Superior temporal gyrus (tissue), 1 donor: ENCODE measurements around the gene CUX1.
"Not testable (repeated sequence)": the region's sequence is repeated elsewhere in the genome, so short reads cannot be mapped to it uniquely, and the experiment has no call there.

Experiments used
- DNase-seq: peaks from one replicate; pipeline ENCODE4 v3.0.0-alpha.2; 2016; ENCODE audit errors: extremely low spot score

The CUX1 gene

DNA sequence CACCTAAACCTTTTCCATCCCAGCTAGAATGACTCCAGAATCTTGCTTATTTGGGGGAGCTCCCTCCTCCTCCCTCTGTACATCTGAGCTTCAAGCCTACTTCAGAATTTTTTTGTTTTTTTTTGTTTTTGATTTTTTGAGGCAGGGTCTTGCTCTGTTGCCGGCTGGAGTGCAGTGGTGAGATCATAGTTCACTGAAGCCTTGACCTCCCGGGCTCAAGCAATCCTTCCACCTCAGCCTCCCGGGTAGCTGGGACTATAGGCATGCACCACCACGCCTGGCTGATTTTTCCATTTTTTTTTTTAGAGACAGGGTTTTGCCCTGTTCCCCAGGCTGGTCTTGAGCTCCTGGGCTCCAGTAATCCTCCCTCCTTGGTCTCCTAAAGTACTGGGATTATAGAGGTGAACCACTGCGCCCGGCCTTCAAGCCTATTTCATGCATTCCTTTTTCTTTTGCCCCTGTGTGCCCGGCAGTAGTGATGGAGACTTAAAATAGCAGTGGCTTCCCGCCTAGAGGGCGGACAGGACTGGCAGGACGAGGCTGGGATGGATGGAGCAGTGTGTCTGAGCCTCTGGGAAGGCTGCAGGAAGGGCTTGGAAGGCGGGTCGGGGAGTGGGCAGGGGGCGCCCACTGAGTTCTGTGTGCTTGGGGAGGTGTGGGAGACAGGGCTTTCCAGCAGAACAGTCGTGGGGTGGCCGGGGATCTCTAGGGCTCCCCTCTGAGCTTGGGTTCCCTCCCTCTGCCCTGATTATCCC lies 8.8 kb downstream of the CUX1 start:
- DNase-seq: no peak

DNA sequence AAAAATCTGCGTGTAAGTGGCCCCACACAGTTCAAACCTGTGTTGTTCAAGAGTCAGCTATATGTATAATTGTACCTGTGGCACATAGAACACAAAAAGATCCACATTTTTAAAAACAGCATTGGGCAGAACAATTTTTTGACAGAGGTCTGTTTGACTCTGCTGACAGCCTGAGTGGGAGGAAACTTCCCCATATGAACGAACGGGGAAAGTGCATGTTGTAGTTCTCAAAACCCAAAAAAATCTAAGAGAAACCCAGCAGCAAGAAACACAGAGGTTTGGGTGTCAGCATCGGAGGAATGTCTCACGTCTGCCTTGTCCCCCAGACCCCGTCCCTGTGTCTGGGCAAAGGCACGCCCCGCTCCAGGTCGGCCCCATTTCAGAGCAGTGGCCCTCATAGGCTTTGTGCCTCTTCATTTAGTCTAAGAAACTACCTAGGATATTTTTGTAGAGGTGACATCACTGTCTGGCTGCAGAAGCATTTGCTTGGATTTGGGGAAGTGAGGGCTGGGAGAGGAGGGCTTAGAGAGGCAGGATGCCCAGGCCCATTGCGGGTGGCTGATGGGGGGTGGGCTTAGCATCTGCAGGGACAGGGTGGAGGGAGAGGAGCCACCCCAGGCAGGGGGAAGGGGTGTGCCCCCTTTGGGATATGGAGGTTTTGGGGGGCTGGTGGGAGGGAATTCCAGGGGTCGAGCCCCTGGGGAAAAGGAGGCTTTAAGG lies 11.0 kb downstream of the CUX1 start:
- no peak for DNase-seq

DNA sequence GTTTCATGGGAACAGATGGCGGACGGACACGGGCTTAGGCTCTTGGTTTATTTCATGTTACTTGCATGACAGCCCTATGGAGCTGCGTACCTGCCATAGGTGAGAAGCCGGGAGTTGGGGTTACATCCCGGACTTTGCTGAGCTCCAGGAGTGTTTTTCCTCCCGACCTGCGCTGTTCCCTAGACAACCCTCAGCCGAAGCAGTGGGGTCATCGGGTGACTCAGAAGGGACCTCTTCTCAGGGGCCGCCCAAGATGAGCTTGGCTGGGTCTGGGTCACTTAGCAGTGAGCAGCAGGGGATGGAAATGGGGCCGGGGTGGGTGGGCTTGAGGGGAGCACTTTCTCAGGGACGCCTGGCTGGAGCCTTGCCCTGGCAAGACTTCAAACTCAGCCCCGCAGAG lies 11.9 kb downstream of the CUX1 start:
- DNase-seq: no peak

- DNase-seq: no peak
These were observed 12.4 kb downstream of the CUX1 start for GRCh38 chr7:101829821-101830220.

GRCh38 chr7:101831396-101831795 lies 14.0 kb downstream of the CUX1 start:
- not testable (repeated sequence) for DNase-seq

GRCh38 chr7:101832205-101832631 lies 14.8 kb downstream of the CUX1 start:
- DNase-seq: no peak

DNA sequence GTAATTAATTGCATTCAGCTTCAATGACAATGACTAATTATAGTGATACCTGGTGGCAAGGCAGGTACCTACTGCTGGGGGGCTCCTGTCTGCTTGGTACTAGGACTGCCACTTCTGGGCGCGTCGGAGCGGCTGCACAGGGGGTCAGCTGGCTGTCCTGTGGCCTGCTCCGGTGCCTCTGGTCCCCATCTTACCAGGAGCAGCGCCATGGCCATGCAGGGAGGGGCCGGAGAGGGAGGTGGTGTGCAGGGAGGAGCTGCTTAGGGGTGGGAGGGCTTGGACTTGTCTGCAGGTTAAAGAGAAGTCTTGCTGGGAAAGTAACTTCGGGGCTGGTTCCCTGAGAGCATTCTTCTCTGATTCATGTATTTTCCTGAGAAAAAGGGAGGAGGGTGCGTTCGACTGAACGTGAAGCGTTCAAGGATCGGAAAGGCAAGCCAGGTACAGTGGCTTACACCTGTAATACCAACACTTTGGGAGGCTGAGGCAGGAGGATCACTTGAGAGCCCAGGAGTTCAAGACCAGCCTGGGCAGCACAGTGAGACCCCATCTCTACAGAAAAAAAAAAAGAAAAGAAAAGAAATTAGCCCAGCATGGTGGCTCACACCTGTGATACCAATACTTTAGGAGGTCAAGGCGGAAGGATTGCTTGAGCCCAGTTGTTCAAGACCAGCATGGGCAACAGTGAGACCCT lies 15.4 kb downstream of the CUX1 start:
- DNase-seq: no peak

GRCh38 chr7:101833799-101834198 lies 16.4 kb downstream of the CUX1 start:
- no peak for DNase-seq

- no peak for DNase-seq
These were observed 17.7 kb downstream of the CUX1 start for GRCh38 chr7:101835136-101835535.

- DNase-seq: not testable (repeated sequence)
These were observed 20.0 kb downstream of the CUX1 start for GRCh38 chr7:101837433-101837832.

DNA sequence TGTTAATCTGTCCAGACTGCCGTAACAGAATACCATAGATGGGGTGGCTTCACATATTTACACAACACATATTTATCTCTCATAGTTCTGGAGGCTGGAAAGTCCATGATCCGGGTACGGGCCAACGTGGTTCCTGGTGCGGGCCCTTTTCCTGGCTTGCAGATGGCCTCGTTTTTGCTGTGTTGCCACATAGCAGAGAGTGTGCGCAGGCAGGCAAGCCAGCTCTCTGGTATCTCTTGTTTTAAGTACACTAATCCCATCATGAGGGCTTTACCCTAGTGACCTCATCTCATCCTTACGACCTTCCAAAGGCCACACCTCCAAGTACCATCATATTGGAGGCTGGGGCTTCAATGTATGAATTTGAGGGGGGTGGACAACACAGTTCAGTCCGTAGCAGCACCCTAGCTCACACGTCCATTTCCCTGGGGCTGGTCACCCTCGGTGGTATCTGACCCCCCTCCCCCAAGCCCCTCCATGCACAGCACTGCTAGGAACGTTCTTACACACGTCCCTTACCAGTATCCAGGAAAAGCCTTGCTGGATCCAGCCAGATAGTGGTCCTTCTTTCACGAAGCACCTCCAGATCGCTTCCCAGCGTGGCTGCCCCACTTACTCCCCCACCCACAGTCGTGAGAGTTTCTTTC lies 21.5 kb downstream of the CUX1 start:
- no peak for DNase-seq

- no peak for DNase-seq
These were observed 23.9 kb downstream of the CUX1 start for GRCh38 chr7:101841328-101841727.

- DNase-seq: no peak
These were observed 26.2 kb downstream of the CUX1 start for GRCh38 chr7:101843293-101844271.

DNA sequence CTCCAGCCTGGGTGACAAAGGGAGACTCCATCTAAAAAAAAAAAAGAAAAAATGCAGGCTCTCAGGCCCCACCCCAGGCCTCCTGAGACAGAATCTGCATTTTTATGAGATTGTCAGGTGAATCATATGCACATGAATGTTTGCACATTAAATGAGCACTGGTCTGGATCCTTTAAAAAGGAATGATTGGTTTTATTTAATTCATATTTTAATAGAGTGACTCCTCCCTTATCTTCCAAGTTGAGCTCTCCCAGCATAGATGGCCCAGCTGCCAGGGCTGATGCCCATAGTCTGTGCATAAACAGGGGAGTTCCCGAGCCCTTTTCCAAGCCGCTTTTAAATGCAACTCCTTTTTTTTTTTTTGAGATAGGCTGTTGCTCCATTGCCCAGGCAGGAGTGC lies 28.5 kb downstream of the CUX1 start:
- DNase-seq: no peak

DNA sequence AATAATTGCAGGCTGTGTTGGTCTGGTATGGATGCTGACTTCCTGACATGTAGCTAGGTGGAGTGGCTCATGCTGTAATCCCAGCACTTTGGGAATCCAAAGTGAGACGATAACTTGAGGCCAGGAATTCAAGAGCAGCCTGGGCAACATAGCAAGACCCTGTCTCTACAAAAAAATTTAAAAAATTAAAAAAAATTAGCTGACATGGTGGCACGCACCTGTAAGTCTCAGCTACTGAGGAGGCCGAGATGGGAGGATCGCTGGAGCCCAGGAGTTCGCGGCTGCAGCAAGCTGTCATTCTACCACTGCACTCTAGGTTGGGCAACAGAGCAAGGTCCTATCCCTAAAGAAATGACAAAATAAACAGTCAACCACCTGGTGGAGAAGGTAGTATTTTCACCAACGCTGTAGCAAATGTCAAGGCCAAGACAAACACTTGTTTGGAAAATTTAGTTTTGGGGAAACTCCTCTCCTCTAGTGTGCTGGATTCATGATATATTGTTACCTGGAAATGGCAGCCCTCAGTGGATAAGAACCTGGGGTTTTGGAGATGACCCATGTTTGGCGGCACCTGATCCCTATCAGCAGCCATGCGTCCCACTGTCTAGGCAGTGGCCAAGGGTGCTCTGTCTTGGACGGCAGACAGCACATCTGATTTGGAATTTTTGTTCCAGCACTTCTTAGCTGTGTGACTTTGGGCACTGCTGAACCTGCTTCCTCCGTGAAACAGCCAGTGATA lies 29.5 kb downstream of the CUX1 start:
- no peak for DNase-seq

- DNase-seq: no peak
These were observed 31.0 kb downstream of the CUX1 start for GRCh38 chr7:101848208-101848951.

DNA sequence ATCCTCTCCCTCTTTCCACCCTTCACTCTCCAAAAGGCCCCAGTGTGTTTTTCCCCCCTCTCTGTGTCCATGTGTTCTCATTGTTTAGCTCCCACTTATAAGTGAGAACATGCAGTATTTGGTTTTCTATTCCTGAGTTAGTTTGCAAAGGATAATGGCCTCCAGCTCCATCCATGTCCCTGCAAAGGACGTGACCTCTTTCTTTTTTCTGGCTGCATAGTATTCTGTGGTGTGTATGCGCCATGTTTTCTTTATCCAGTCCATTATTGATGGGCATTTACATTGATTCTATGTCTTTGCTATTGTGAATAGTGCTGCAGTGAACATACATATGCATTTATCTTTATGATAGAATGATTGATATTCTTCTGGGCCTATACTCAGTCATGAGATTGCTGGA lies 31.9 kb downstream of the CUX1 start:
- not testable (repeated sequence) for DNase-seq

- not testable (repeated sequence) for DNase-seq
These were observed 34.9 kb downstream of the CUX1 start for GRCh38 chr7:101852364-101852763.

DNA sequence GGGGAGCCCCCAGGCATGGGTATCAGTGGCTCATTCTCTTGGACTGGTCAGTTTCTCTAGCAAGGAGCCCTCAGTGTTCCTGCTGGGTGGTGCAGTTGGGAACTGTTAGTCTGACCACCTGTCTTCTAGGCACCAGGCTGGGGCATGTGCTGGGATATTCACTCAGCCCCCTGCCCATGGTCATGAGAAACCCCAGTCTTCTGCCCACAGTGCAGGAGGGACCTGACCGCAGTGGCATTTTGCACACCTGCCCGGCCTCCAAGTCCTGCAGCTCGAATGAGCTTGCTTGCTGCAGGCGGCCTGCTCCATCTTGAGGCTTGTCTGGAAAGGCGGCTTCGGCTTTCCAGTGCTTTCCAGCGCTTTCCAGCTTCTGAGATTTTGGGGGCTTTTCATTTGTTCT lies 36.3 kb downstream of the CUX1 start:
- DNase-seq: no peak
